ENCODE data around the gene ABO.
"Not testable (repeated sequence)": the region's sequence is repeated elsewhere in the genome, so short reads cannot be mapped to it uniquely, and the experiment has no call there.

The ABO gene

DNA sequence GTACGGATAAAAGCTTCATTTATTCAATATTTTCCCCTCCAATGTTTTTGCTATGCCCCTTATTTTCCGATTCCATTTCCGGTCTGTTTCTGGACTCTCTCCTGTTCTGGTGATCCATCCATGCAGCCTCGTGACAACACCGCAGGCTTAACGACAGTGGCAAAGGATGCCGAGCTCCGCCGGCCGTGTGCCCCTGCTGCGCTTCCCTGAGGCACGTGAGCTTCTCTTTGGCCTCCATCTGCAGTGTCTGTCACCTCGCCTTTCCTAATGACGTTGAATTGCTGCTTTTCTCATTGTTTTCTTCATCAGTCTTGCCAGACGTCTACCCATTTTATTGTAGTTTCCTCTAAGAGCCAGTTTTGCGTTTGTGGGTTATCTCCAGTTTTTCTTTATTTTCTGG, 32.3 kb upstream of the ABO start:
- DNase-seq (ENCODE audit: insufficient read length, low spot score) (no peak), FAIRE-seq (no peak)
- TF ChIP-seq TAF1 (IDR thresholded peaks at IDR 0.05; ENCODE audit: low read depth, low read length) (no peak), POLR2A (IDR thresholded peaks at IDR 0.05; ENCODE audit: low read depth, low read length) (no peak), POU2F2 (IDR thresholded peaks at IDR 0.05; ENCODE audit: low read depth, low read length) (no peak), PAX5 (IDR thresholded peaks at IDR 0.05; ENCODE audit: insufficient read depth, low read length, severe bottlenecking) (no peak), POLR2AphosphoS5 (IDR thresholded peaks at IDR 0.05; ENCODE audit: low read depth, low read length) (no peak), SPI1 (IDR thresholded peaks at IDR 0.05; ENCODE audit: low read depth, low read length) (no peak)

DNA sequence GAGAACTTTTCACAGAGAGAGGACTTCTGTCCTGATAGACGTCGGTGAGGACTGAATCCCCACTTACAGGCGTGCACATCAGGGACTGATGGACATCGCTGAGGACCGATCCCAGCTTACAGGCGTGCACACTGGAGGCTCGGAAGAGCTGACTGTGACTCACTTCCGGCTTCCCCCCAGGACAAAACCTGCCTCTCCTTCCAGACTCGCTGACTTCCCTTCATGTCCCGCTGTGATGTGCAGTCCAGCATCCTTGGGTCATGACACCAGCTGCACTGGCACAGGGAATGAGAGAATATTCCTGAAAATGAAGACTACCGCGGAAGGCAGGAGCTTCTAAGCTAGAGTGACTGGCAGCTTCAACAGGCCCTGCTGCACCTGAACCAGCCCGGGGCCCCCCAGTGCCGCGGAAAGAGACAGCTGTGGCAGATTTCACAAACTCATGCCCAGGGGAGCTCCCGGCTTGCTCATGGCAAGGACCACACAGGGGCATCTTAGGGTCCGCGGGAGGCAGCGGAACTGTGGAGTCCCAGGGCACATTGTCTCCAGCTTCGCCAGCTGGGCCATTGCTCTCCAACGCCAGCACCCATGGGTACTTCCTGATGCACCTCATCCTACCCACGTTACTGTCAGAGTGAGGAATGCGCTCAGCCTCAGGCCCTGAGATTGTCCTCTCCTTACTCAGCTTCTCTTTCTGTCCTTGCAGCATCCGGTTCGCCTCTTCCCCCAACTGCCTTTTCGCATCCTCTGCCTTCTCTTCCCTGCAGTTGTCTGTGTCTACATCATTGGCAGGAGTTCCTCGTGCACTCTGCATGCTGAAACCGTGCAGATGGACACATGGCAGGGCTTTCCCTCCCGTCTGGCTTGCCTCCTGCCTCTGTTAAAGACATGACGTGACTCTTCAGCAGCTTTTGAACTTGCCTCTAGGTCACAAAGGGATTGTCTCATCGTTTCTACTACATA, 31.5 kb upstream of the ABO start:
- TF ChIP-seq PAX5 (IDR thresholded peaks at IDR 0.05; ENCODE audit: insufficient read depth, low read length, severe bottlenecking) (no peak), POU2F2 (IDR thresholded peaks at IDR 0.05; ENCODE audit: low read depth, low read length) (no peak), POLR2AphosphoS5 (IDR thresholded peaks at IDR 0.05; ENCODE audit: low read depth, low read length) (no peak), TAF1 (IDR thresholded peaks at IDR 0.05; ENCODE audit: low read depth, low read length) (no peak), POLR2A (IDR thresholded peaks at IDR 0.05; ENCODE audit: low read depth, low read length) (no peak), SPI1 (IDR thresholded peaks at IDR 0.05; ENCODE audit: low read depth, low read length) (no peak)
- FAIRE-seq (no peak), DNase-seq (ENCODE audit: insufficient read length, low spot score) (no peak)

DNA sequence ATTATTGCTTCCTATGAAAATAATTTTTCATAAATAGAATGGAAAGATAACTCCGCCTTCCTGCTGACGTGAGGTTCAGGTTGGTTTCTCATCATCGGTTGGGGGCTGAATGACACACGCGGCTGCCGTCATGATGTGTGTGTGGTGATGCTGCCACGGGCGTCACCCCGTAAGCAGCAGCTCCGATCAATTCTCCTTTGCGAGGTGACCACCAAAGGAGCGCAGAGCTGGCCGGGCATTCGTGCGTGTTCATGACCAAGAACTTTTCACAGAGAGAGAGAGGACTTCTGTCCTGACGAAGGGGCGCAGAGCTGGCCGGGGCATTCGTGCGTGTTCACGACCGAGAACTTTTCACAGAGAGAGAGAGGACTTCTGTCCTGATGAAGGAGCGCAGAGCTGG, 30.7 kb upstream of the ABO start:
- TF ChIP-seq PAX5 (IDR thresholded peaks at IDR 0.05; ENCODE audit: insufficient read depth, low read length, severe bottlenecking) (no peak), POU2F2 (IDR thresholded peaks at IDR 0.05; ENCODE audit: low read depth, low read length) (no peak), POLR2AphosphoS5 (IDR thresholded peaks at IDR 0.05; ENCODE audit: low read depth, low read length) (no peak), SPI1 (IDR thresholded peaks at IDR 0.05; ENCODE audit: low read depth, low read length) (no peak), POLR2A (IDR thresholded peaks at IDR 0.05; ENCODE audit: low read depth, low read length) (no peak), TAF1 (IDR thresholded peaks at IDR 0.05; ENCODE audit: low read depth, low read length) (no peak)
- DNase-seq (ENCODE audit: insufficient read length, low spot score) (no peak), FAIRE-seq (no peak)

DNA sequence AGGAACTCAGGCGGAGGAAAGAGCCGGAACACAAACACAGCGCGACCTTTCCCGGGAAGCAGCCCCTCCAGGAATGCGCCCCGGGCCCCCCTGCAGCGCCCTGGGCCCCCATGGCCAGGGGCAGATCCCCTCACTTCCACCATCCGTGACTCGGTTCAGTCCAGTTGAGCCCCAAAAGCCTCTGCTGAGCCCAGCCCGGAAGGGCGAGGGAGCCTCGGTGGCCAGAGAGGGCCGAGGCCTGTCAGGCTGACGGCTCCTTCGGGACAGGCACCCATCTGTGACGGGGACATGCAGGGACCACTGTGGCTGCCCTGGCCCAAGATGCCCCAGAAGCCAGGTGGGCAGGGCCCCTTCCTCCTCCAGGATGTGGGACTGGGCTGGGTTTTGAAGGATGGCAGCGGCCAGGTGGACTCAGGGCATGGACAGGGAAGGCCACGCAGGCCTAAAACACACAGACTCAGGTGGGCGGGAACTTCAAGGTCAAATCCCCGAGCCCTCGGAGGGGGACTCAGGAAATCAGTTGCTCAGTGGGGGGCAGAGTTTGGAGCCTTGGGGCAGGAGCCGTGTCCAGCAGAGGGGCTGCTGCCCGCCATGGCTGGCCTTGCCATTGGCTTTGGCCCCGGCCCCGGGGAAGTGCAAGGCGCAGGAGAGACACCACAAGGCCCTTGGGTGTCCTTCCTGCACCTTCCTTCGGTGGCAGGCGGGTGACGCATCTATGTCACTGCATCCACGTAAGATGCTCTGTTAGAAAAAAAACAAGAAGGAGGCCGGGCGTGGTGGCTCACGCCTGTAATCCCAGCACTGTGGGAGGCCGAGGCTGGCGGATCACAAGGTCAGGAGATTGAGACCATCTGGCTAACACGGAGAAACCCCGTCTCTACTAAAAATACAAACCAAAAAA, 29.7 kb upstream of the ABO start:
- DNase-seq (ENCODE audit: insufficient read length, low spot score) (no peak), FAIRE-seq (no peak)
- TF ChIP-seq SPI1 (IDR thresholded peaks at IDR 0.05; ENCODE audit: low read depth, low read length) (no peak), TAF1 (IDR thresholded peaks at IDR 0.05; ENCODE audit: low read depth, low read length) (no peak), POLR2A (IDR thresholded peaks at IDR 0.05; ENCODE audit: low read depth, low read length) (no peak), POU2F2 (IDR thresholded peaks at IDR 0.05; ENCODE audit: low read depth, low read length) (no peak), PAX5 (IDR thresholded peaks at IDR 0.05; ENCODE audit: insufficient read depth, low read length, severe bottlenecking) (no peak), POLR2AphosphoS5 (IDR thresholded peaks at IDR 0.05; ENCODE audit: low read depth, low read length) (no peak)

DNA sequence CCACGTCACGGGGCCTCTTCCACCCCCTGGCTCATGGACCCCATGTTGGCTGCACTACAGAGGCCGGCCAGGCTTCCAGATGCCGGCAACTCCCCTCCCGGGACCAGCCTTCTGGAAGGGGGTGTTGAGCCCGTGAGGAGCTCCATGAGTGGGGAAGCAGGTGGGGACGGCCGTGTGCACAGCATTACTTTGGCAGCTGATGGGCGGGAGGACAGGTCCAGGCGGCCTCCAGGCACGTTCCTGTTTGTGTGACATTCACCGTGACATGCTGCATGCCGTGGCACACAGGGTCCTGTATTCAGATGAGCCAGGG, 29.1 kb upstream of the ABO start:
- FAIRE-seq: no peak

DNA sequence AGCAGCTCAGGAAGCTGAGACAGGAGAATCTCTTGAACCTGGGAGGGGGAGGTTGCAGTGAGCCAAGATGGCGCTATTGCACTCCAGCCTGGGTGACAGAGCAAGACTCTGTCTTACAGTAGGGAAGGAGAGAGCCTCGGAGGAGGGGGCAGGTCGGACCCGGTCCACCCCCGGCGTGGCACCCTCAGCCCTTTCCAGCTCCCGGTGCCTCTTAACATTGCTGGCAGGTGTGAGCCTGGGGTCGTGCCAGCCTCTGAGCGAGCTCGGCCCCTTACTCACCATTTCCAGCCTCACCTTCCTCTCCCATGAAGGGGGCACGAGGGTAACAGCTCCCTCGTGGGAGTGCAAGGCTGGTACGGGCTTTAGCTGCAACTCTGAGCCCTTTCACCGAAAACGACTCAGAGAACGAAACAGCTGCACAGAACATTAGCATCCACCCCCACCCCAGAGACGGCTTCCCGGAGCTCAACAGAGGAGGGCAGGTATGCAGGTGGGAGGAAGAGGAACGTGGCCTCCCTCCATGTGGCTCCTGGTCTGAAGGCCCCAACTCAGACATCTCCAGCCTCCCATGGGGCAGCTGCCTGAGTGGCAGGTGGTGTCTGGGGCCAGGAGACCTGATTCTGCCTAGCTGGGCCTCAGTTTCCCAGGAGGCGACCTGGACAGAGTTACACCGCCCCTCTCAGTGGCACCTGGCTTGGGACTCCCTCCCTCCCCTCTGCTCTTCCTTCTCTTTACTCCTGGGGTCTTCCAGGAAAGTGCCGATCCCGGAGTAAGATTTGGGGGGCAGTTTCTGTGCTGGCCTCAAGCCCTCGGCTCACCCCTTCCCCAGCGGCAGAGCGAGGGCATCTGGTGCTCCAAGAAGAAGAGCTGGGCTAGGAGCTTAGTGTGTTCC, 28.5 kb upstream of the ABO start:
- FAIRE-seq (no peak), DNase-seq (ENCODE audit: insufficient read length, low spot score) (no peak)
- TF ChIP-seq SPI1 (IDR thresholded peaks at IDR 0.05; ENCODE audit: low read depth, low read length) (no peak), TAF1 (IDR thresholded peaks at IDR 0.05; ENCODE audit: low read depth, low read length) (no peak), POLR2AphosphoS5 (IDR thresholded peaks at IDR 0.05; ENCODE audit: low read depth, low read length) (no peak), PAX5 (IDR thresholded peaks at IDR 0.05; ENCODE audit: insufficient read depth, low read length, severe bottlenecking) (no peak), POLR2A (IDR thresholded peaks at IDR 0.05; ENCODE audit: low read depth, low read length) (no peak), POU2F2 (IDR thresholded peaks at IDR 0.05; ENCODE audit: low read depth, low read length) (no peak)

More for the DNA sequence above, 29.1 kb upstream of the ABO start:
- DNase-seq (ENCODE audit: insufficient read length, low spot score): no peak
- no peak for TF ChIP-seq POLR2AphosphoS5 (IDR thresholded peaks at IDR 0.05; ENCODE audit: low read depth, low read length)
- TF ChIP-seq TAF1 (IDR thresholded peaks at IDR 0.05; ENCODE audit: low read depth, low read length): no peak
- no peak for TF ChIP-seq PAX5 (IDR thresholded peaks at IDR 0.05; ENCODE audit: insufficient read depth, low read length, severe bottlenecking)
- no peak for TF ChIP-seq POU2F2 (IDR thresholded peaks at IDR 0.05; ENCODE audit: low read depth, low read length)
- no peak for TF ChIP-seq SPI1 (IDR thresholded peaks at IDR 0.05; ENCODE audit: low read depth, low read length)
- TF ChIP-seq POLR2A (IDR thresholded peaks at IDR 0.05; ENCODE audit: low read depth, low read length): no peak

DNA sequence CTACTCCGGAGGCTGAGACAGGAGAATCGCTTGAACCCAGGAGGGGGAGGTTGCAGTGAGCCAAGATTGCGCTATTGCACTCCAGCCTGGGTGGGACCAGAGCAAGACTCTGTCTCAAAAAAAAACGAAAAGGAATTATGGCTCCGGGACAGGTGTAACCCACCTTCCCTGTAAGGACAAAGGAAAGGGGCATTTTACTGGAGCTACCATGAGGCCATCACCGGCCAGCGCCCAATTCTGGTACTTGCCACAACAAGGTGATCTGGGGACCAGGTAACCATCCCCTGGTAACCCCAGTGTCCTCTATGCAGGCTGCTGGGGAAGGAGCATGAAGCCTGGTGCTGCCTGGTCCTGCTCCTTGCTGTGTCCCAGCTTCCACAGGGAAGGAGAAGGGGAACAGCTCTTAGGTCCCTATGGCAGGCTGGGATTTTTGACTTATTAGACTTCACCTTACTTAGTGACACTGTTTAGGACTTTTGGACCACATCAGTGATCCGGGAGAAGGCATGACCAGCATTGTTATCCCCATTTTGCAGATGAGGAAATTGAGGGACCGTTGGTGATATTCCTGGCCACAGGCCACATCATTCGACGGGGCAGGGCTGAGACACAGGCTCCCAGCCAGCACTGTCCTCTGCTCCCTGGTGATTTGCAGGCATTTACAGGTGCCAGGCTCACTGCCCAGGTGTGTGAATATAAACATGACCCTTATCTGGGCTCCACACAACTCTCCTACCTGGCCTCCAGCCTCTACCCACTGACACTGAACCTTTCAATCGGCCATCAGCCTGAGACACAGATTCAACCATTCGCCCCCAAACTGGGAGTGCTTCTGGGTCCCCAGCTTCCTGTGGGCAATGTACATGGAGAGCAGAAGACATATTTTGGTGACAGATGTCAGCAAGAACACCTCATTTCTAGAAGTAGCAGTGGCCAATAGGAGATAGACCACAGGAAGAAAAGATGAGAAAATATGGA, 26.5 kb upstream of the ABO start:
- TF ChIP-seq POLR2A (IDR thresholded peaks at IDR 0.05; ENCODE audit: low read depth, low read length) (no peak), SPI1 (IDR thresholded peaks at IDR 0.05; ENCODE audit: low read depth, low read length) (no peak), TAF1 (IDR thresholded peaks at IDR 0.05; ENCODE audit: low read depth, low read length) (no peak), POU2F2 (IDR thresholded peaks at IDR 0.05; ENCODE audit: low read depth, low read length) (no peak), POLR2AphosphoS5 (IDR thresholded peaks at IDR 0.05; ENCODE audit: low read depth, low read length) (no peak), PAX5 (IDR thresholded peaks at IDR 0.05; ENCODE audit: insufficient read depth, low read length, severe bottlenecking) (no peak)
- FAIRE-seq: no peak
- no peak for DNase-seq (ENCODE audit: insufficient read length, low spot score)

DNA sequence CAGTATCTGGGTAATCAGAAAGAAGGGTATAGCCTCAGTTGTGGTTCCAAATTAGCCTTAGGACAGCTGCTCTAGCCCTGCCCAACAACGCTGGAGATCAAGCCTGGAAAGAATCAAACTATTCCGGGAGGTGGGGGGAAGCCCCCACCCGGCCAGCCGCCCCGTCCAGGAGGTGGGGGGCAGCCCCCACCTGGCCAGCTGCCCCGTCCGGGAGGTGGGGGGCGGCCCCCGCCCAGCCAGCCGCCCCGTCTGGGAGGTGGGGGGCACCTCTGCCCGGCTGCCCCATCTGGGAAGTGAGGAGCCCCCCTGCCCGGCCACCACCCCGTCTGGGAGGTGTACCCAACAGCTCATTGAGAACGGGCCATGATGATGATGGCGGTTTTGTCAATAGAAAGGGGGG, 25.0 kb upstream of the ABO start:
- FAIRE-seq; DNase-seq (ENCODE audit: insufficient read length, low spot score): not testable (repeated sequence)
